GM21825 (cell line): Measurements from ENCODE around the gene RPS3.

Experiments used
- ATAC-seq: cut with Tn5 transposase; IDR thresholded peaks from one replicate; pipeline ENCODE4 v1.9.1; 2021; ENCODE audit warnings: mild to moderate bottlenecking, moderate library complexity; ENCODE audit not compliant: unreplicated experiment

The RPS3 gene

DNA sequence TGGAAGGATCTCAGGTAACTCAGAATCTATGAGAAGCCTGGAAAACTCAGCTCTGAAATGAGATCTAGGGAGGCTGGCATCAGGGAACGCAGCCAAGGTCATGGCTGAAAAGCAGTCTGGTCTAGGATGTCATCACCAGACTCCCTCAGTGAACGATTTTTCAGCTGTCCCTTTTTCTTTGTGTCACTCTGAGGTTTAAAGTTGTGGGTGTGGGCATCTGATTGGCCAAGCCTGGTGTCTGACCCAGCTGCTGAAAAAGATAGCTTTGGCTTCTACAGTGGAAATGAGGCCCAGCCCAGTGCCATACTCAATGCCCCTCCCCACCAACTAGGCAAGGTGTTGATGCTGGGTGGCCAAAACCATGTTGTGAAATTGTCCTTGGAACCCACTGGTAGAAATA is 14.5 kb downstream of the RPS3 start:
- no peak for ATAC-seq

DNA sequence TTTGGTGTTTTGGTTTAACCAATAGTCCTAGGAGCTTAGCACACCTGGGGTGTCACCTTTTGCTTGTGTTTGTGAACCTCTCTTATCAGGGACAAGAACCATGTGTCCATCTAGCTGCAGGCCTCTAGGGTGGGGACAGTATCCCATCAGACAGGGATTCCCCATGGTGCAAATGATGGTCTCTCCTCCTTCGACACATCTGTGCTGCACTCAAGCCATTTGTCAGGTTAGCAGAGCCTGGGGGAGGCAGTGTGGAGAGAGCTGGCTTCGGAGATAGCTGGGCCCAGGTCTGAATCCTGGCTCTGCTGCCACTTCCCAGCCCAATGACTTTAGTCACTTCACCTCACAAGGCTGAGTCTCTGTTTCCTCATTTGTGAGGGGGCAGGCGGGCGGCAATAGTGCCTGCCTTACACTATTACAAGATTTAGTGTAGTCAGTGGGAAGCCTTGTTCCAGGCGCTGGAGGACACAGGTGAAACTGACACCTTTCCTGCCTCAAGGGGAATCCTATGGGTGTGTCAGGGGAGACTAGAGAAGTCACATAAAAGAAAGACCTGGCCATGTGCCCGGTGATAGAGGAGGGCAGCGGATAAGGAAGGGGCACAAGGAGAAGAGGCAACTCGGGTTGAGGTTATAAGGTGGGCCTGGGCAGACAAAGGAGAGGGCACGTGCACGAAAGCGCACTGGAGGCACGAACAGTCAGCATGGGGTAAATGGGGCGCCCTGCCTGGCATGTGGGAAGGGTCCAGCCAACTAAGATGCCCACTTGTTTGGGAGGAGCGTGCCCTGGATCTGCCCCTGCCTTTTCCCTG is 21.1 kb downstream of the RPS3 start:
- ATAC-seq: no peak

DNA sequence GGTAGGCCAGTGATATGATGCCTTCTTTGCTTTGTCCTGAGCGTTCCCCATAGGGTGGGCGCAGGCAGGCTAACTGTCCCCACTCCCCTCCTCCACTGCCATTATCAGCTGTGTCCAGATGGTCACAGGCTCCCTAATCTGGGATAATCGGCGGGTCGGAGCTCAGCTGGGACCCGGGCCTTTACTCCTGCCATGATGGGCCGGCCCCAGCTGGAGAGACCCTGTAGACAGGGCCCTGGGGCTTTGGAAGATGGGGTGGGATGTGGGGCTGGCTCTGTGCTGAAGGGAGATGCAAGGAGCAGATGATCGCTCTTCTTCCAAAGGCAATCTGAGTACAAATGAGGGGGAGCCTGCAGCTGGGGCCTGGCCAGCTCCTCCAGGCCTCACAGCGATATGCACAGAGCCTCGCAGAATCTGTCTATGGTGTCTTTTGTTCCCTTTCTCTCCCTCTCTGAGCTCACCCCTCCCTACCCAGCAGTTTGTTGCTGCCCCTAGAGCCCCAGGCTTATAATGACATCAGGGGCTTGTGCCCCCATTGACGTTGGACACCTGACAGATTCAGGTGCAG is 21.8 kb downstream of the RPS3 start:
- ATAC-seq: no peak

DNA sequence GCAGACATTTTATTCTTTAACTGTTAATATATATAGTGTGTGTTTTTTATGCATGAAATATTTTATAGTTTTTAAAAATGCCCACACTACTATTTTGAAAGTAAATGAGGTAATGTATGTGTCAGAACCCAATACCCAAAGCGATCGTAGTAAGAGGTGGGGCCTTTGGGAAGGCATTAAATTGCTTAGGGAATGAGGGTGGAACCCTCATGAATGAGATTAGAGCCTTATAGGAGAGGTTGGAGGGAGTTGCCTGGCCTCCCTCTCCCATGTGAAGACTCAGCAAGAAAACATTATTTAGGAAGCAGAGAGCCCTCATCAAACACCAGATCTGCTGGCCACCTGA is 22.6 kb downstream of the RPS3 start:
- ATAC-seq: no peak

DNA sequence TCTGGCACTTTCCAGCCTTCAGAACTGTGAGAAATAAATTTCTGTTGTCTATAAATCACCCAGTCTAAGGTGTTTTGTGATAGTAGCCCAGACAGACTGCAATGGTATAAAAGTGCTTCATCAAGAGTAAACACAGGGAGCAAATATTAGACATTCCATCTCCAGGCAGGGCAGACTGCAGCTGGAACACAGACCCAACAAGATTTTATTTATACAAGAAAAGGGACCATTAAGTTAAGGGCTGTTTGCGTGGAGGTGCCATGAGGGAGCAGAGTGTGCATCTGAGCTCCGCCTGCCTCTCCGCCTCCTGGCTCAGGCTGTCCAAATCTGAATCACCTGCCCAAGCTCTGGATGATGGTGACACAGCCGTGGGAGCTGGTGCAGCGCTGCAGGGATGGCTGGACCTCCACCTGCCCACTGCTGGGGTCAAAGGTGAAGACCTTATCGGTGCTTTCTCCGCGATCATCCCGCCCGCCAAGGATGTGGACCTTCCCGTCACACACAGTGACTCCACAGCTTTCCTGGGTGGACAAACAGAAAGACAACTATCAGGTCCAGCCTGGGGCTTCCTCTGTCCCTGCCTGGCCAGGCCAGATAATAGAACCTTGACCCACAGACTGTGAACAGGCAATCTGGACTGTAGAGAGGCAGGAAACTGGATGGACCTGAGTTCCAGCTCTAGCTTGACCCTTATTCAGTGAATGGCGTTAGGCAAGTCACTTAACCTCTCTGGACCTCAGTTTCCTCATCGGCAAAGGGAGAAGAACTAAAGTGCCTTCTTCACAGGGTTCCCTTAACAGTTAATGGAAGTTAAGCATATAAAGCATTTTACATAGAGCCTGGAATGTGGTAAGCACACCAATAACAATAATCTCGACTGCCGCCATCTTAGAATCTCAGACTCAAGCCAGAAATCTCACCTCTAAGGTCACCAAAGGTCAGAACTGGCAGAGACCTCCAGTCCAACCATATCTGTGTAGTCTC is 23.2 kb downstream of the RPS3 start:
- no peak for ATAC-seq

DNA sequence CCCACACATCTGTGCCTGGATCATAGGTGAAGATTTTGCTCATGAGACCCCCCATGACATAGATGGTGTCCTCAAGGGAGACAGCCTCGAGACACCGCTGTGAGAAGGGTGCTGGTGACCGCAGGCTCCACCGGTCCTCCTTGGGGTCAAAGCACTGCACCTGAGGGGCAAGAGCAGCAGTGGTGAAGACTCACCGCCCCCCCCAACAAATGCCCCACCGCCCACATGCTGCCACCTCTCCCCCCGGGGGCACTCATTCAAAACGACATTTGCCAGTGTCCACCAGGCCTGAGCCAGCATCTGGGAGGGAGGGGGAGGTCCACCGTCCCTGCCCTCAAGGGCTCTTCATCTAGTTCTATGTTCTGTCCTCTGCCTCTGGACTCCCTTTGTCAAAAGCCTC is 24.4 kb downstream of the RPS3 start:
- no peak for ATAC-seq

DNA sequence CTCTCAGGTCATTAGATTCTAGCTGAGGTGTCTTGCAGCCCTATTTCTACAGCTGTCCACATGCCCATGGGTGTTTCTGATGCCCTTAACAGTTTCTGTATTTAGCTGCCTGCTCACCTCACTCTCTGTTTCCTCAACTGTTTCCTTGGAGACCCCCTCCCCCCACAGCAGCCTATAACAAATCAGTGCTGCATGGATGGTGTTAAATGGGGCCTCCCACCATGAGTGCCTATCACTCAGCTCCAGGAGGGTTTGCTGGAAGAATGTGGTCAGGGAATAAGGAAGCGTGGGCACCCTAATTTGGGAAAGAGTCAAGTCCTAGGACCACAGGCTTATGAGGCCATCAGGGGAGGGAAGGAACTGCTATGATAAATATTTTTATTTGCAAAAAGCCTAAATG is 25.1 kb downstream of the RPS3 start:
- ATAC-seq: no peak

DNA sequence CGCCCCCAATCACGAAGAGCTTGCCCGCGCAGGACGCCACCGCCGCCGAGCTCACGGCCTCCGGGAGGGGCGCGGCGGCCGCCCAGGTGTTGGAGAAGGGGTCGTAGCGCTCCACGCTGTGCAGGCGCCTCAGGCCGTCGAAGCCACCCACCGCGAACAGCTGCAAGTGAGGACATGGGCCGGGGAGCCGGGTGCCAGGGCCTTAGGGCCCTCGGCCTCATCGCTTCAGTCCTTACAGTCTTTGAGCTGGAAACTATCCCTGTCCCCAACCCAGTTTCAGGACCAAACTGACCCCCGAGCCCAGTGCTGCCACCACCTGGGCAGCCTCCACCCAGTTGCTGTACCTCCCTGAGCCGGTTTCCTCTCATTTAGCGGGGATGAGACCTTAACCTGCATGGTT is 26.1 kb downstream of the RPS3 start:
- ATAC-seq: no peak

DNA sequence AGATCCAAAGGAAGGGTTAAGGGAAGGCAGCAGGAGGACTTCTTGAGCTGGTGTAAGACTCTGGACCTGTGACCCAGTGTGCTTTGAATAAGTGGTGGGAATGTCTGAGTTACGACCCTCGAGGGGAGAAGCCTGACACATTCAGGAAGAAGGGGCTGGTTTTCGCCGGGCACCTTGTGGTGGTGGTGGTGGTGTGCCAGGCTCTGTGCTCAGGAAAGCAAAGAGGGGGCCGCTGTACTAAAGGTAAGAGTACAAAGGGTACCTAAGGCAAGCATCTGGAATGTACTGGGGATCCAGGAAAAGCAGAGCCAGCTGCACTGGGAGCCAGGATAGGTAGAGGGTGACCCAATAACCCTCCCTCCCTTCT is 27.4 kb downstream of the RPS3 start:
- no peak for ATAC-seq

DNA sequence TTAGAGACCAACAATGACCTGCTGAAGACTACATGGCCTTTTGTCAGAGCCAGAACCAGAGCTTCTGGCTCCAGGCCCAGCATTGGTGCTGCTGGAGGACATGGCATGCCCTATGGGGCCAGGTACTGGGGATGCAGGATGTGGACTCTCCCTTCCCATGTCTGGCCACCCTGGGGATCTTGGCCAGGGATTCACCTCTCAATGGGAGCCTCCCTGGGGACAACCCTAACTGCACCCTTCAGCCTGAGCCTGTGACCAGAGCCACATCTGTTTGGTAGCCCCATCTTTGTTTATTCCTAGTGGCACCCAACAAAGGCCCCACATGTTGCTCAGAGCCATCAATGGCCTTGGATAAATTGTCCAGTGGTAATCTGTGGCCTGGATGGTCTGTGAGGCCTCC is 27.9 kb downstream of the RPS3 start:
- no peak for ATAC-seq

DNA sequence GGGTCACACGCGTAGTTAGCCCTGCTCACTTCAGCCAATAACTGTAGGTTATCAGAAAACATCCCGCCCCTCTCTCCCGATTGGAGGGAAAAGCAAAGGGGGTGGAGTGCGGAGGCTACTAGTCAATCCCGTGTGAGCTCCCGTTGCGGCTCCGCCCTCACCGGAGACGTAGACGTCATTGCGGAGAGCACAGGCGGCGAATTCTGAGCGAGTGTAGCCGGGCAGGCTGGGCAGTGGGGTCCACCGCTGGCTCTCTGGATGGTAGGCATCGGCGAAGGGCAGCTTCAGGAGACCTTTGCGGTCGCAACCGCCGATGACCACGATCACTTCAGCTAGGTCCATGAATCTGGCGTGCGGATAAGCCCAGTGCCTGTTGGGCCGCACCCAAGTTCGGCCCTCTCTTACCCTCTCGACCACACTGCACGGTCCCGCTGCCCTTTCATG is 29.0 kb downstream of the RPS3 start:
- no peak for ATAC-seq

DNA sequence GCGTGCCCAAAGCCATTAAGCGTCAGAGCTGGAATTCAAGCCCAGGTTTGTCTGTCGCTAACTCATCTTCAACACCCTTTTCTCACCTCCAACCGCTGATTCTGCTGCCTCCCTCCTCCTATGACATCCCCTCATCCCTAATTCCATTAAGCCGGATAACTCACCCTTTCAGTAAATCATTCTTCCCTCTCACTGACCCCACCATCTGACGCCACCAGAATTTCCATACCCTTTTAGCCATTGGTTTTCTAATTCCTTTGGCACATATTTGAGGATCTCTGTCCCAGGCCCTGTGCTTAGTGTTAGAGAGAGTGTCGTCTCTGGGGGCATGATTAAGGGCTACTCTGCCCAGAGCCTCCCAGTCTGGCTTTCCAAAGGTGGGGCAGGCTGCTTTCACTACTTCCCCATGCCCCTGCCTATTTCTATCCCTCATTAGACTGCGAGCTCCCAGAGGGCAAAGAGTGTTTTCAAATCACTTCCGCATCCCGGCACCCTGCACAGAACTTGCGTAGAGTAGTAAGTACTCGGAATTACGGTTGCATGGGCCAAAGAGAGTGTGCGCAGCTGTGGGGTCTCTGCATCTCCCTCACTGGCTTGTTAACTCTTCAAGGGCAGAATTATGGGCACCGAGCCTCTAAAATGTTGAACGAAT is 29.8 kb downstream of the RPS3 start:
- no peak for ATAC-seq

DNA sequence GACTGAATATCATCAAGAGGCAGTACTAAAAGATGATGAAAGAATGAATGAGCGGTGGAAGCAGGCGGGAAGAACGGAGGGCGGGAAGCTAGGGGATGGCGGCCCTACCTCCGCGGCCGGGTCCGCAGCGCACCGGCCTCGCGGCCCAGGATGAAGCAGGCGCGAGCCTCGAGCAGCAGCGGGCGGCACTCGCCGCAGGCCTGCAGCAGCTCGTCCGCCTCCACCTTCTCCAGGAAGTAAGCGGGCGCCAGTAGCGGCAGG is 30.3 kb downstream of the RPS3 start:
- ATAC-seq: no peak

DNA sequence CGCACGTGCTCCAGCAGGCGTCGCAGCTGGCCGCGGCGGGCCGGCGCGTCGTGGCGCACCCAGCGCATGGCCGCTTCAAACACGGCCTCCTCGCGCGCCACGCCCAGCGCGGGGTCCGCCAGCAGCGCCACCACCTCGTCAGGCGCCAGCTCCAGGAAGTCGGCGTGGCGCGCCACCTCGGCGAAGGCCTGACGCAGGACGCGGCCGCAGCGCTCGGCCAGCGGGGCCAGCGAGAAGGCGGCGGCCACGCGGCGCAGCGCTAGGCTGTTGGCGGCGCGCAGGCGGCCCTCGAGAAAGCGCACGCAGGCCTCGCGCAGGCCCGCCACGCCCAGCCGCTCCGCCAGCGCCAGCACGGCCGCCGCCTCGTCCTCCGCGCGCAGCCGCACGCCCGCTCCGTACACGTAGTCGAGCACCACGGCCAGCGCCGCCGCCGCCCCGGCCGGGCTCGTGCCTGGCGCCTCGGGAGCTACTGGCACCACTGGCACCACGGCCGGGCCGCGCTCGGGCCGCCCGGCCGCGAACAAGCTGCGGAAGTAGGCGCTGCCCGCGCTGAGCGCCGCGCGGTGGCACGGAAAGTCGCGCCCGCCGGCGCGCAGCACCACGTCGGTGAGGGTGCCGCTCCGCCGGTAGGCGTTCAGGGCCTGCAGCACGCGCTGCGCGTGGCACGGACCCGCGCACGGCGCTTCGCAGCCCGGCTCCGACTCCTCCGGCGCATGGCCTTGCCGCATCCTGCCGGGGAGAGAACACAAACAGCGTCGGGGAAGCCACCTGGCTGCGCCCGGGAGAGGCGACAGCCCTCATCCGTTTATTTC is 30.8 kb downstream of the RPS3 start:
- ATAC-seq: no peak

DNA sequence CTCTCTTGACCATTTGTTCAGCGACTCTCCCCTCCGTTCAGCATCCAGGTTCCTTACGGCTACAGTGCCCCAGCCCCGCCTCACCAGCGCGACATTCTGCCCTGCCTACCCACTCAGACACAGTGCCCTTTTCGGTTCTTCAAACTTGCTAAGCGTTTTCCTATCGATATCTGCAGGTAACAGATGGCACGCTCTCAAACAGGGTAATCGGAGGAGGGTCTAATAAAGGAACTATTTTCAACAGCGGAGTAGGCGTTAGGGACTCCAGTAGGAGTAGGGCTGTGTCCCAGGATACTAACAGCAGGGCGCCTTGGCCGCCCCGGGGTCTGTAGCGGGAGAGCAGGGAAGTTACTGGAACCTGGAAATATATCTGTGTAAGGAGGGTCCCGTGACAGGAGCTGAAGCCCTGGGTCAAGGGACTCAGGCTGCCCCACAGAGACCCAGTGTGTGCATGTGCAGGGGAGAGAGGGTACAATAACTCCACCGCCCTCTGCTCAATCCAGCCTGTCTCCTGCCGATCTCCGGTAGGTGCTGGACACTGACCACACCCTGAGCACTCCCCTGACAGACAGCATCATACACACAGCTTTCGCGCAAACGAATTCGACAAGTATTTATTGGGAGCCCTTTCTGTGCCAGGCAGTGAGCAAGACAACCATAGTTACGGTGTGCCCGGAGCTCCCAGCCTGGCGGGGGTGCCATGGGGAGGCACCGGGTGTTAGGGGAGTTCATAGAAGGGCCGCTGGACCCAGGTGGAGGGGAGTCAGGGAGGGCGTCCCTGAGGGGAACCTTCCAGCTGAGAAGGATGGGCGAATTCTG is 31.6 kb downstream of the RPS3 start:
- ATAC-seq: no peak

DNA sequence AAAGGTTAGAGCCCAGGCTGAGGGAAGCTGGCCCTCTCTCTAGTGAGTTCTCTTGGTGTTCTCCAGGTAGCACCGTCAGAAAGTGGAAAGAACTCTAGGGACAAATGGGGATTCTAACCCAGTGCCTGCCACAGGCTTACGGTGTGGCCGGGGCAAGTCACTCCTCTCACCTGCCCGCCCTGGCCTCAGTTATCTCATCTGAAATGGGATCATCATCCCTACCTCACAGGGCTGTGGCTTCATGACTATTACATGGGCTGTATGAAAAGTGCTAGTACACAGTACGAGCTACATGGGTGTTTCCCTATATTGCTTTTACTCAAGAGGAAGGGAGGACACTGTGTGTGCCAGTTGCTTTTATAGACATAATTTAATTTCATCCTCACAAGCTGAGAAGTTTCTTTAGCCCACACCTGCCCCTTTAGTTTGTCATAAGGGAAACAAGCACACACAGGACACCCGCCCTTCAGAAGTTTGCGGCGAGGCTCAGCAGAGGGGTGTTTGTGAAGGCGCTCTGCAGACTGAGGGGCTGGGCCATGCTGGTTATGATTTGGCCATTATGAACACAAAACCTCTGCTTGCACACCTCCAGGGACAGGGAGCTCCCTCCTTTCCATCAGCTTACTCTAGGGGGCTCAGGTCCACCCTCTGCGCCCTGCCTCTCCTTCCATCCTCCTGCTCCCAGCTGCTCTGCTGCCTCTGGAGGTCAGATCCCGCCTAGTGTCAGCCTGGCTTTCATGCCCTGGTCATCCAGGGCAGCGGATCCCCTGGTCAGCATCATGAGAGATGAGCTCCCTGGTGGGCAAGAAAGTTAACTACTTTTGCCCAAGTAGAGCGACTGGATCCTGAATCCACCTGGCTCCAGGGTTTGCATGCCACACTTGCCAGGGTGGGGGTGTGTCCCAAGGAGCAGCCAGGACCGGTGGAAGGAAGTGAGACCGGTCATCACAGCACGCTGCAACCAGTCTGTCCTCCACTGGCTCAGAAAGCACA is 32.5 kb downstream of the RPS3 start:
- no peak for ATAC-seq

DNA sequence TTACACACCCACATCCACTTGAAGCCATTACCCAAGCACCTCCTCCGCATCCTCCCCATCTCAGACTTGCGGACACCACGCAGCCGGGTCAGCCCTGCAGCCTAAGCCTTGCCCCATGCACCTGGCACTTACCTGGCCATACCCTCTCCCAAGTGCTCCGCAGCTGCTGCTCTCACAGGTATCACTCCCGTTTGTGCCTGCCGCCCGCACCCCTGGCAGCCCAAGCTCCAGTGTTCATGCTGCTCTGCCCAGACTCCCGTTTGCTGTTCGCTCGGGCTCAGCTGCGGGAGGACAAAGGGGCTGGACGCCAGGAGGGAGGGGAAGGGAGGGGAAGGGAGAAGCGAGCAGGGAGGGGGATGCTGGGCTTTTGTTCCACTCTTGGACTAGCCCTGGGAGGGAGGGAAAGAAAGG is 33.6 kb downstream of the RPS3 start, which contains the start of gene KLHL35:
Gene KLHL35 (minus strand): TSS at position 293 of the 411 bp plus-strand sequence. CDS start 2,574 bp downstream, outside the sequence.
- ATAC-seq: no peak

DNA sequence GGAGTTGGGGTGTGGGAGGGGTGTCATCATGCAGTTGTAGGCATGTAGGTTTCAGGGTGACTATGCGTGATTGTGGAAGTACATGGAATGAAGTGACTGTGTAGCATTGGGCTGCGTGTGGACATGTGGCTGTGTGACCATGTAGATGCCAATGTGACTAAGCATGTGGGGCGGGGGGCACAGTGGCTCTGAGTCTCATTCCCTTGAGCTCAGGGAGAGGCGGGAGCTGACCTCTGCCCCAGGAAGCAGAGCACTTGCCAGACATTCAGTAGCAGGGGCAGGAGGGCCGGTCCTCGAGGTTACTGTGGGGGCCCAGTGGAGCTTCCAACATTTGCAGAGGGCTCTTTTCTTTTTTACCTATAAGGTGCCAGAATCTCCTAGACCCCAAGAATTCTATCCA is 34.1 kb downstream of the RPS3 start:
- ATAC-seq: no peak
